ENCODE results near the gene DDI2. TPM values are rescaled to one million over a fixed set of nuclear protein-coding genes. Genes with fewer than 3 reads are reported as not detected.
"Not testable (repeated sequence)": the region's sequence is repeated elsewhere in the genome, so short reads cannot be mapped to it uniquely, and the experiment has no call there.

Gene DDI2
- polyA plus RNA-seq, 3 donors, result 16.8 to 25.0 (median 24.2) TPM

DNA sequence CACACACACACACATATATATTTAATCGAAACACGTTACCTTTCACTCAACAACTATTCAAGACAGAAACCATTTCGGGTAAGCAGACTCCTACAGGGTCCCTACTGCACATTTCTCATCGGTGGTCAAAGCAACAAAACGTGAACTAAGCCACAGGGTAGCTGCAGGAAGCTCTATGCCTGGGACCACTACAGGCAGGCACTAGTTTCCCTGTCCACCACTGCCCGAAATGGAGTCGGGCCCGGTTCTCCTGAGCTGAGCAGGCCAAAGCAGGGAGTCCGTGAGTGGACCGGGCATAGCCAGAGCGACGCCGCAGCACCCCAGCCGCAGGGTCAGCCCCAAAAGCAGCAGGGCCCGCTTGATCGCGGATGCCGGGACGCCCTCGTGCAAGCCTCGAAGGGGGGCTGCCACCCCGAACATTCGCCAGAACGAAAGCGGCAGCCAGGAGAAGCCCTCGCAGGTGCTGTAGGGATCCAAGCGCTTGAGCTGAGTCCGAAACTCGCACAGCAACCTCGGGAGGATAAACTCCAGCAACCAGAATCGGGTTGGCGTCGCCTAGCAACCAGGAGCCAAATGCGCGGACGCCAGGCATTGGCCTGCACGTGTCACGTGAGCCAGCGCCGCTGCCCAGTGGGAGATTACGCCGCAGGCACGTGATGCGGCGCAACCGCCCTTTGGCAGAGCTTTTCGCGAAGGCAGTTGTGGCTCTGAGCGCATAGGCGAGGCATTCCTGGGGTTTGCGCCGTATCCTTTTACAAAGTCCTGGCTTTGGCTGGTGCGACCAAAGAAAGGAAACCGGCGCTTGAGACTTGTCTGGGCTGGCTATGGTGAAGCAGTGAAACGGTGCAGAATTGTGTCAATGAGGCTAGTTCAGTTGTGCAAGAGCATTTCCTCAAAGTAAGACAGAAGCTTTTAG lies 13.9 kb upstream of the DDI2 start:
- peak; percentile 97 for DNase-seq

GRCh38 chr1:15603966-15604282 lies 13.3 kb upstream of the DDI2 start:
- DNase-seq, result not testable (repeated sequence)

GRCh38 chr1:15604400-15604799 lies 12.9 kb upstream of the DDI2 start:
- not testable (repeated sequence) for DNase-seq

- DNase-seq, result no peak
Measured at GRCh38 chr1:15605398-15606383, 11.6 kb upstream of the DDI2 start.

GRCh38 chr1:15609631-15610030 lies 7.6 kb upstream of the DDI2 start:
- no peak for DNase-seq

- DNase-seq, result no peak
Measured at GRCh38 chr1:15610167-15610566, 7.1 kb upstream of the DDI2 start.

DNA sequence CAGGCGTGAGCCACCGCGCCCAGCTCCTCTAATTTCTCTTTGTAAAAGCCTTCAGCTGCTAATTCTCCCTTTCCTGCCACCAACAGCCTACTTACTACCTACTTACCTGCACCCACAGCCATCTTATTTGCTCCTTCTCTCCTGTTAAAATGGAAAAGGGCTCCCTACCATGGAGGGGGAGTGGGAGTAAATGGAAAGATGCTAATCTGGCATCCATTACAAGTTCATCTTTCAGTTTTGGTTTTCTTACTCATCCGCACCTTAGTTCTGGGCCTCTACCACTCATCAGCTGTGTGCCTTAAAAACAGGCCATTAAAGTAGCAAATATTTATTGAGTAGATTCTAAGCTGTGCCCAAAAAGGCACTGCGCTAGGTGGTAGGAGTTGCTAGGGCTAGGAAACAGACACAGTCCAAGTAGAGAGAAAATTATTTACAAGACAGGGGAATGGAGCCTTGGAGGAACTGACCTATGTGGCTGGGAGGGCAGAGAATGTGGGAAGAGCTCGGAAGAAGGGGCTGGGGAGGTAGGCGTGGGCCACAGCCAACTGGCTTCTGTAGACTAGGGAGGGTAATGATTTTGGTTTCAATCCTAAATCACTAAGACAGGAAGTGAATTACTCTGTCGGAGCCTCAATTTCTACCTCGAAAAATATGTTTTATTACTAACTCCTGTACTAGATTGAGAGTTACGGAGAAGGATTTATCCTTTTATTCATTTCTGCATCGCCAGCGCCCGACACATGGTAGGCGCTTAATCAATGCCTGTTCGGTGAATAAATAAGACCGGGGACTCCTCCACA lies 685 bp upstream of the DDI2 start:
- no peak for DNase-seq

GRCh38 chr1:15618077-15618654 lies 908 bp downstream of the DDI2 start:
- DNase-seq, result no peak

GRCh38 chr1:15618655-15619525 lies 1.6 kb downstream of the DDI2 start:
- no peak for DNase-seq

- no peak for DNase-seq
Measured at GRCh38 chr1:15620155-15620545, 2.9 kb downstream of the DDI2 start.

GRCh38 chr1:15620902-15621682 lies 3.8 kb downstream of the DDI2 start:
- DNase-seq, result no peak

GRCh38 chr1:15621975-15622374 lies 4.7 kb downstream of the DDI2 start:
- DNase-seq, result no peak

GRCh38 chr1:15622712-15623373 lies 5.6 kb downstream of the DDI2 start:
- DNase-seq, result no peak

- DNase-seq, result no peak
Measured at GRCh38 chr1:15623435-15623834, 6.2 kb downstream of the DDI2 start.

DNA sequence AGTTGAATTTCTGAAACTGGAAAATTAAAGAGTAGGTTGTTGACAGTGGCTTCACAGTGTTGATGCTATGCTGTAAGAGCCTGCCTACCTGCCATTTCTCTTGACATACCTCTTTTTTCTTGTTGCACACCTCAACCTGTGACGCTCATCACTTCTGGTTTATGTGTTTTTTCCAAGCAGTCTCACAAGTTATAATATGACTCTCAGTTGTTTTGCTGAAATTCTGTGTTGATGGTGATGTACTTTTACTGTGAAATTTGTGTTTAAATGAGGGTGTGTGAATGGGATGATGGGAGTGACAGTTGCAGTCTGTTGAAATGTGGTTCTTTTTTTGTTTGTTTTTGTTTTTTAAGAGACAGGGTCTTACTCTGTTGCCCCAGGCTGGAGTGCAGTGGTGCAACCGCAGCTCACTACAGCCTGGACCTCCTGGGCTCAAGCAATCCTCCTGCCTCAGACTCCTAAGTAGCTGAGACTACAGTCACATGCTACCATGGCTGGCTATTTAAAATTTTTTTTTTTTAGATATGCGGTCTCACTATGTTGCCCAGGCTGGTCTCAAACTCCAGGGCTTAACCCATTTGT lies 7.0 kb downstream of the DDI2 start:
- DNase-seq, result no peak

DNA sequence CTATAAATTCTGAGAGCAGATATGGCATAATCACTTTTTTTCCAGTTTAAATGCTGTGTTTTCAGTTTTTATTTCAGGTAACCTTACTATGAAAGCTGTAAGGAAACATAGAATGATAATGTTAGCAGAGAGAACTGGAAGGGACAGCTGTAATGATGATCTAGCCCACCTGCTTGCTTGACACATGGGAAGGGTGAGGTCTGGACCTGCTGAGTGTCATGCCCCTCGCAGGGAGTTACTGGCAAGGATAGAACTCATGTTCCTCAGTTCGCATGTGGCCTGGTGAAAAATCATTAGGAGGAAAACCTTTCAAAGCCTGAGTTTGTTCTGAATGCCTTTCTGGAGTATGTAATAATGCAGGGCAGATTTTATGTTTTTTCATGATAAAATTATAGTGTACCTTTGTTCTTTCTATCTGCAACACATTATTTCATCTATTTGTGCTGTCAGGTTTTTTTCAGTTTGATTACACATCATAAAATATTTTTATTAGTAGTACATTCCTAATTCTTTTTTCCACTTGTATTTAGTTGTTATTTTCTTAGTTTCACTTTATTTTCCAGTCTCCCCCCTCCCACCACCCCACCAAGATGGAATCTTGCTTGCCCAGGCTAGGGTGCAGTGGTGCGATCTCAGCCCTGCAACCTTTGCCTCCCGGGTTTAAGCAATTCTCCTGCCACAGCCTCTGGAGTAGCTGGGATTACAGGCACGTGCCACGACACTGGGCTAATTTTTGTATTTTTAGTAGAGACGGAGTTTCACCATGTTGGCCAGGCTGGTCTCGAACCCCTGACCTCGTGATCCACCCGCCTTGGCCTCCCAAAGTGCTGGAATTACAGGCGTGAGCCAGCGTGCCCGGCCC lies 8.0 kb downstream of the DDI2 start:
- no peak for DNase-seq

- no peak for DNase-seq
Measured at GRCh38 chr1:15626269-15626950, 9.2 kb downstream of the DDI2 start.

Measured in renal pelvis (tissue), 4 donors.